ENCODE data around the gene FOXL1.

Gene FOXL1

DNA sequence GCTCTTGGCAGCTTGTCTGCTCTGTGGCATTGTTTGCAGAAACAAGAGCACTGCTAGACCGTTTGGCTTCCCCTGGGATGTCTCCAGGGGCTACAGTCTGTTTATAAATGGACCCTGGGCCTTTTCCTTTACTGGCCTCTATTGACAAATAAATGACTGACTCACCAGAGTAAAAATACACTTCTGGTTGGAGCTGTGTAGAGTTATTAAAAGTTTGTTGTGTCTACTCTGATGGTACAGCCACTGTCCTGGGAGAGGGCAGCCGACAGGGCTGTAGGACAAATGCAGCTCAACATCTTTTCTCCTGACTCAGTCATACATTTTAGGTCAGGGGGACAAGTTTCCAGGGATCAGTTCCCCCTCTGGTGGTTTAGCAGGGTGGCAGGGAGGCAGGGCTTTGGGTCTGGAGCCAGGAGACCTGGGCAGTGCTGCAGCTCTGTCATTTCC, 30.0 kb downstream of the FOXL1 start:
- no peak for DNase-seq

DNA sequence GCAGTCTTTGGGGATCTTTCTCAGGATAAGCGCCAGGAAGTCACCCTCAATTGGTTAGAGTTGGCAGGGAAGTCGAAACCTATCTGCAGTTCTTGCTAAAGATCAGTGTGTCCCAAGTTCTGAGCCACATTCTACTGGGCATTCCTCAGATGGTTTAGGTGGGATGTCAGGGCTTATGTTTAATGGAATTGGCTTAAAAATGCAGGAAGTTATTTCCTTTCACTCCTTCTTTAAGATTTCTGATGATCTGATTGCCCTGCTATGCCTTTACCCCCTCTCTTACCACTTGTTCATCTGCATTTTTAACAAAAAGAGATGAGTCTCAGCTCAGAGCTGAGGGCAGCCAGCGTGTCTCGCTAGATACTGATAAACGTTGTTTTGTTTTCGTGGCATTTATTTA, 30.8 kb downstream of the FOXL1 start:
- DNase-seq, result no peak

DNA sequence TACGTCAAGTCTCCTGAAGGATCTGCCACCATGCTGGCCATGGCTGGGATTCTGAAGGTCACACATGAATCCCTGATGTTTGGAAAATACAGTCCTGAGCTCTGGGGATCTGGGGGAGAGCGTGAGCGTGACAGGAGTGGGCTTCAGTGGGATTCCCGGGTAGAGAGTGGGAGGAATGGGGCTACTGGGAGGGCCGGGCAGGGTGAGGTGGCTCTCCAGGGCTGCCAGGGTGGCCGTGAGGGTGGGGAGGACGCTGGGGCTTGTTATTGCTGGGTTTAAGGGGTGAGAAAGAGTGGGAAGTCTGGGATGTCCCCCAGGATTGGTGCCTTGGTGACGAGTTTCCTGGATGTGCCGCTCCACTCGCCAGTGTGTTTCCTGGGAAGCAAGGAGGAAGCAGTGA, 31.3 kb downstream of the FOXL1 start:
- no peak for DNase-seq

DNA sequence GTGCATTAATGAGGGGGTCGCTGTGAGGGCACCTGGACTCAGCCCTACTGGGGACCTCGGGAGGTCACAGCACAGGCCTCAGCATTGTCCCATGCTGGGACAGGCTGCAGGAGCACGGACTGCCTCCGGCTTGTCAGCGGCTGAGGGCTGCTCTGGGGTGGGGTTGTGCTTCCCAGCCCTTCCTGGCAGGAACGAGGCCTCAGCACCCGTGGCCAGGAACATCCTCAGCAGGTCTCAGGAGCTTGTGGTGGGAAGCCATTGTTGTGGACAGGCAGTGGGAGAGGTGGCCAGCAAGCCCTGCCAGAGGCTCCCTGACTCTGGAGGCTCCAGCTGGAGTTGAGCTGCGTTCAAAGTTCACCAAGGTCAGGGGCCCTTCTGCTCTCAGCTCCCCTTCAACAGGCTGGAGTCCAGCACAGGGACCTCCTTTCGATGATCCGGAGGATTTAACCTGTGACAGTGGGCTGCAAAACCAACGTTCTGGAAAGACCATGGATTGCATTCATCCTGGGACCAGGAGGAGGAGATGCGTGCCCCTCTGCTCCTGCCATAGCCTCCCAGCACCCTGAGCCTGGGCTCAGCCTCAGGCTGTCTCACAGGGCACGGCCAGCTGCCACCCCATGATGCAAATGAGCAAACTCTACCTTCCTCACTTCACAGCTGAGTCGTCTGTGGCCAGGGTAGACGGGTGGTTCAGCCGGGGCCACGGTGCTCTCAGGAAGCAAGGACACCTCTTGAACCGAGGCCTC, 32.6 kb downstream of the FOXL1 start:
- DNase-seq, result no peak

DNA sequence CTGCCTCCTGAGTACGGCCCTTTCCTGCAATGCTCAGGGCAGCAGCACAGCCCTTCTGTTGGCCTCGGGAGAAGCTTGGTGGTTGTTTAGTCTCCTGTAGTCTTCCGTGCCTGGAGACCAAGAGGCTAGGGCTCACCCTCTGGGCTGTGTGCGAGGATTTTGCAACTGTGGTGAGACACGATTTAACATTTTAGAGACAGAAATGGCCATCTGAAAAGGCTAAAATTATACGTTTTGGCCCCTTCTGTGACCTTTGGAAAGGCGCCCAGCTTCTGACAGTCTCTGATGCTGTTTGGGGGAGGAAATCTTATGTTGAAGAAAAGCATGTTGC, 33.1 kb downstream of the FOXL1 start:
- no peak for DNase-seq

DNA sequence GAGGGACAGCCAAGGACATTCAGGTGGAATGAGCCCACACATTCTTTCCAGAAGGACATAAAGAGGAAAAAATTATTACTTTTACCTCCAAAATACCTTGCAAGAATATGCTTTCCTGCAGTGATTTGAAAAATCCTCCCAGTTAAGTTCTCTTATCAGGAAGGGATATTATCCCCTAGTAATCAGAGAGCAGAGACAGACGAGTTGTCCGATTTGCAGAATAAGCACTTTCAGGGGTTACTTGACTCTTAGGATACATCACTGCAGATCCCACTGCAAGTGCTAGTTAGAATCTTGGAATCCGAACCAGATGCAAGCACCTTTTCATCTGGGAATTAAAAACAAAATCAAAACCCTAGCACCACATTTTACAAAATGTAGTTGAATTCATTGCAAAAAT, 33.6 kb downstream of the FOXL1 start:
- DNase-seq, result no peak

DNA sequence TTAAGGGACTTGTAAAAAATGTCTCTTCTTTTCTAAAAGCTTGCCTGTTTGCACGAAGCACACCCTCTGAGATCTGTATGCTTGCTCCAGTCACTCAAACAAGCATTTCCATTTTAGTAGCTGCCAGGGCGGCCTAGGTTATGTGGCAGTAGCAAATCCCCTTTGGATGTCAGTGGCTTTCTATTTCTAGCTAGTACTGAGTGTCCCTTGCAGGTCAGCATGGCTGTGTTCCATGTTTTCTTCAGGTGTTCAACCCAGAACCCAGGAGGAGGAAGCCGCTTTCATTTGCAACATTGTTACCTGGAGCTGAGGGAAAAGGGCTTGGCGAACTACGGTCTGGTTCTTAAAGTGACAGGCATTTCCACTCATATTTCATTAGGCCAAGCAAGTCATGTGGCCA, 36.4 kb downstream of the FOXL1 start:
- DNase-seq, result no peak

DNA sequence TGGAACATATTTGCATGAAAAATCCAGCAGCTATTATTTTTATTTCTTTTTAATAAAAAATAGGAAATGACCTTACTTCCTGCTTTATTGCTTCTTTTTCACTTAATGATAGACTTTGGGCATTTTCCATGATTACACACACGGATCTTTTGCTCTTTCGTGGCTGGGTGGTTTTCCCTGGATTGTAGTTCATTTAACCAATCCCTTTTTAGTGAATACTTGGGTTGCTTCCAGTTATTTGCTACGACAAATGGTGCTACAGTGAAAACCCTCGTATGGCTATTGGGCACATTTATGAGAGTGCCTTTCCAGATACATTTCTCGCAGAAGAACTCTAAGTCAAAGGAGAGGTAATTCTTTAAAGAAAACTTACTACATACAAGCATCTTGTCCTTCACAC, 38.6 kb downstream of the FOXL1 start:
- no peak for DNase-seq

DNA sequence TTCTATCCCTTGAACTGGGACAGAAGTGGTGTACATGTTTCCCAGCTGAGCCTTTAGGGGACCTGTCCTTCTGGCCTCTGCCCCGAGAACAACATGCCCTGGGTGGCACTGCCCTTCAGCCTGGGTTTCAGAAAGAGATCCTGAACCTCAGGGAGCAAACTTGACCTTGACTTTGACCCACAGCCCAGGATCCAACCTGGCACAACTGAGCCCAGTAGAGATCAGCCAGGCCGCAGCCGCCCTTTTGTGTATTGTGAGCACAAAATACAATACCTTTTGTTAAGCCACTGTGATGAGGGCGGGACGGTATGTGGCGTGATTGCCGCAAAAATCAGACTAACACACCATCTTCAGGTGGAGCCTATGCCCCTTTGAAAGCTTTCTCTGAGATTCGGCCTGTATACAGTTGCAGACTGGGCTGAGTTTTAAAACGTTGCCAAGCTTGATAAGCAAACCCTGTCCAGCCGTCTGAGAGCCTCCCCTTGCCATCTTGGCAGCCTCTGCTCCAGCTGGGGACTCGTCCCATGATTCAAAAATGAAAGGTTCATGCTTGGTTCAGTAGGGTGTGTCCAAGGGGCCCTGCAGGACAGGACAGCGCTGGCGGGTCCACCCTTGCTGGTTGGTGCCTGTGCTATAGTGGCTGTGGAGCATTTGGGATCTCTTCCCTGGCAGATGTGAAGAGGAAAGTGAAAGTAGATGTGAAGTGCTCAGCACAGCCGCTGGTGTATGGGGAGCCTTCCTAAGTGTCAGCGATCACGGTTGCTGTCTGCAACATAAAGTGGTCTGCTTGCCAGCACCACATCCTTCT, 40.3 kb downstream of the FOXL1 start:
- no peak for DNase-seq

DNA sequence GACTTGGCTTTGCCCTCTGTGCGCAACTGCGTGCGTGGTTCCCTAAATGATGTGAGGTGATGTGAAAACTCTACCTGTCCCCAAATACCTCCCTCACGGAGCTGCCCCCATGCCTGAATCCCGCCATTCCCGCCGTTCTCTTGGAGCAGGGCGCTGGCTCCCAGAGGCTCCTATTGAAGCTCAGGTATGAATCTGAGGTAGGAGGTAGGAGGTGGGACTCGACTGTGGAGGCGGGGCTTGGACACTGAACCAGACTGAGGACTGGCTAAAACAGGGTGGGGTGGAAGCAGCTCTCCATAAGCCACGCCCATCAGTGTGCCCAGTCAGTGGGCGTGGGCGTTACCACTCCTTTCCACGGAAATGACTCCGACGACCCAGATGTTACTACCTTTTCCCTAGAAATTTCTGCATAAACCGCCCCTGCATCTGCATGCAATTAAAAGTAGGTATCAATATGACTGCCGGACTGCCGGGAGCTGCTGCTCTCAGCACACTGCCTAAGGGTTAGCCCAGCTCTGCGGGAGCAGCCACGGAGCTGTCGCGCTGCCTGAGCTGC, 41.0 kb downstream of the FOXL1 start:
- no peak for DNase-seq

DNA sequence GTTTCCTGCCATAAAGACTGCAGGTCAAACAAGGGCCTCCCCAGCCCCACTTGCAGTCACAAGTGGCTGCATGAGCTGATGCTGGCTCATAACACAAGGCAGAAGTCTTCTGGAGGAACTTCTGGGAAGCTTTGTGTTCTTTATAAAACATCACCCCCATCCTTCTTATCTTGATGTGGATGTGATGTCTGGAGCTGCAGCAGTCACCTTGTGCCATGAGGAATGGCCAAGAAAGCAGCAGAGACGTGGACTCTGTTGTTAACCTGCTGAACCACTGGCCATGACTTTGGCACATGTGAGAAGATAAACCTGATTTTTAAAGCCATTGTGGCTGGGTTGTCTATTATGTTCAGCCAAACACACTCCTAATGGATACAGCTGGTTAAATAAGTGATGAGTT, 41.8 kb downstream of the FOXL1 start:
- DNase-seq, result no peak

DNA sequence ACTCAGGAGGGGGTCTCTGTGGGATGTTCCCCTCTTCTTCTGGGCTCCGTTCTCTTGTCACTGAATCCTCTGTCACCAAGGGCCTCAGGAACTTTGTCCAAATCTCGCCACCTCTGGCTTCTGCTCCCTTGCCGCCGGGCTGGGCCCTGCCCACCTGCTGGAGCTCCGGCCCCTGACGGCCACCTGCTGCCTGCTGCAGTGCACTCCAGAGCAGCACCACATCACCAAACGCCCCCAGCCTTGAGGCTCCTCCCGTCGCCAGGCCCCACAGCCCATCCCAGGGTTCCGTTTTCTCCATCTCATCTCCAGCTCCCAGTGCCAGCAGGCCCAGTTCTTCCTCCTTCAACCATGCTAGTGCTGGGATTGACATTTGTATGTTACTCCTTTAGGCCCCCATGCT, 43.6 kb downstream of the FOXL1 start:
- no peak for DNase-seq

DNA sequence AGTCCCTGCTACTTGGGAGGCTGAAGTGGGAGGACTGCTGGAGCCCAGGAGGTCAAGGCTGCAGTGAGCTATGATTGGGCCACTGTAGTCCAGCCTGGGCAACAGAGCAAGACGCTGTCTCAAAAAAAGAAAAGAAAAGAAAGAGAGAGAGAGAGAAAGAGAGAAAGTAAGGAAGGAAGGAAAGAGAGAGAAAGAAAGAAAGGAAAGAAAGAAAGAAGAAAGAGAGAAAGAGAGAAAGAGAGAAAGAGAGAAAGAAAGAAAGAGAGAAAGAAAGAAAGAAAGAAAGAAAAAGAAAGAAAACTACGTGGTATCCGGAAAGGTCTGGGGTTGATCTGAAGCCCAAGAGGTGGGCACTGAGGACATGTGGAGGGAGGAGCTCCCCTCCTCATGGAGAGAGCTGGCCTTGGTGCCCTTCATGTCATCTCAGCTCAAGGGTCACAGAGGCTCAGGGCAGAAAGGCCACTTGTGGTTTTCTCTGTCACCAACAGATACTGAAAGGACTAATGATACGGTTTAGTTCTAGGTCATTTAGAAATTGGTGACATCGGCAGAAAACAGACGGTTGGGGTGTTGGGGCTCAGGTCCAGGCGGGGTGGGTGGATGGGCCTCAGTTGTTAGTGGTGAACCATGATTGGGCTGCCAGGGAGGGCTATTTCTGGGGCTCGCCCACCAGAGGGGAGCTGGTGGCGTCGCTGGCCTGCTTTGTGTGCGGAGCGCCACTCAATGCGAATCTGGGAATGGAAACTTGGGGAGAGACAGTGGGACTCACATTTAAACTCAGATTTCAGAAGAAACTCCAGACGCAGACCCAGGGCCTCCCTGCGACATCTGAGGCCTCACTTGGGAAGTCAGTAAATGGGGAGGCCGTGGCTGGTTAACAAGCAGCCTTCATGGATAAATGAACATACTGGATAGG, 44.6 kb downstream of the FOXL1 start:
- no peak for DNase-seq

DNA sequence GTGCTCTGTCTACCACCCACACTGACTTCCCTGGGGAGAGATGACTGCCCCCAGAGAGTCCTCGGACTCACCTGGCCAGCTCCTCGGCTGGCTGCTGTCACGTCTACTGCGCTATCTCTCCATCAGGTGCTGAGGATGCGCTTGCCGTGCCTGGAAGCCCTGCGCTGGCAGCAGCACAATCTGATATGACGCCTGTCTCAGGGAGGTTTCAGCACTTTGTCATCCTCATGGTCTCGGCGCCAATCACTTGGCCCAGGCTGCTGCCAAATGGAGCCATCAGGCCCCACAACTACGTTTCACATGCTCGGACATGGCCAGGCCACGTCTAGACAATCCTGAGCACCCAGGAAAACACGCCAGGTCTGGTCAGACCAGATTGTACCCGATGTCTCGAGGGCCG, 46.7 kb downstream of the FOXL1 start:
- DNase-seq, result no peak

DNA sequence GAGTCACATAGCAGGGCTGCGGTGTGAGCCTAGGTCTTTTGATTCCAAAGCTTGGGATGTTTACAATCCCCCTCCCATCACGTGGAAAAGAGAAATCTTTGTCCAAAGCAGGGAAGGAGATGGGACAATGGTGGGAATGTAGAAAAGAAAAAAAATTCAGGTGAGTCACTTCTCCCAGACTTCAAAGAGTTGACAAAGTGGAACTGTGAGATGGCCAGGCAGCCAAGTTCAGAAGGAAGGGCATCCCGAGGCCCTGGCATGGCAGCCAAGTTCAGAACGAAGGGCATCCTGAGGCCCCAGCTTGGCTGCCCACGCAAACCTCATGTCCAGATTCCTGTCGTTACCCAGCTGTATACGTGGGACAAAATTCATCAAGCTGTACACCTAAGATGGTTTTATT, 47.5 kb downstream of the FOXL1 start:
- DNase-seq, result no peak

DNA sequence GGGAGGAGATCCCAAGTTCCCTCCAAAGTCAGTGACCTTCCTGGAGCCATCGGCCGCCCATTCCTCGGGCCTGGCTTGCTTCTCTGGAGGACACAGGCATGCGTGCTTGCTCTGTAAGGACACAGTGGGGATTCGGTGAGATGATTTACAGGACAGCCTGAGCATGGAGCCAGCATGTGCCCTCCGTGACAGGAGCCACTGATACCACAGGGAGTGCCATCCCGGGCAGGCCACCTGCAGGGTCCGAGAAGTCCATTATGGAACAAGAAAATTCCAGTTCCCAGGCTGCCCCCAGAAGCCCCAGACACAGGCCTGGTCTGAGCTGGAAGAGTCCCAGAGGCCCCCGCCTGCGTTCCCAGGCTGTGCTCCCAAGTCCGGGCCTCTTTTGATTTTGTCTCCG, 47.9 kb downstream of the FOXL1 start:
- no peak for DNase-seq

DNA sequence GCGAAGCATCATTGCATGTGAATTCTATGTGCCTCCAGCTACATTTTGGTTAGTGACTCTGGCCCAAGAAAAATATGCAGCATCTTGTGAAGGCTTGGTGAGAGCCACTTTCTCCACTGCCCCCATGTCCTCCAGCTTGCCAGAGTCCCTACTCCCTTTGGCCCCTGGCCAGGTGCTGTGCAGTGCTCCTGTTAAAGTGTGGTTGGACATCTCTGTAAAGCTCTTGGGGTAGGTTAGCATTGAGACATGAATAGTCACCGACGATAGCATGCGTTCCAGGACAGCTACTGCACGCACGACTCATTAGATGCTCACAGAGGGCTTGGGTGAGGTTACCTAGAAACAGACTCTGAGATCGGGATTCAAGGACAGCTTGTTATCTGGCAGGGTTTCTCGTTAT, 48.6 kb downstream of the FOXL1 start:
- DNase-seq, result no peak

DNA sequence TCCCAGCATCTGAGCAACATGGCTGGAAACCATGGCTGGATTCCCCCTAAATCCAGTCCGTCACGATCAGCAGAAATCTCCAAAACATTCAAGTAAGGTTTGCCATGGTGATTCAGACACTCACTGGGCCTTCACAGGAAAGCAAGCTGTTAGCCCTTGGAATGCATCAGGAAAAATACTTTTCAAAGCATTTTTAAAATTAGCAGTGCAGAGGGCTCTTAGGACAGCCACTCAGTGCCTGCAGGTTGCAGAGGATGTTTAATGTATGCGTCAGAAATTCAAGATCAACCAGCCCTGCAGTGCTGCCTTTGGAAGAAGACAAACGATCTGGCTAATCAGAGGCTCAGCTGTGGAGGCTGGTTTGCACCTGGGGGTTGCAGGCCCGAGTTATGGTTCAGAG, 50.3 kb downstream of the FOXL1 start:
- DNase-seq, result no peak

DNA sequence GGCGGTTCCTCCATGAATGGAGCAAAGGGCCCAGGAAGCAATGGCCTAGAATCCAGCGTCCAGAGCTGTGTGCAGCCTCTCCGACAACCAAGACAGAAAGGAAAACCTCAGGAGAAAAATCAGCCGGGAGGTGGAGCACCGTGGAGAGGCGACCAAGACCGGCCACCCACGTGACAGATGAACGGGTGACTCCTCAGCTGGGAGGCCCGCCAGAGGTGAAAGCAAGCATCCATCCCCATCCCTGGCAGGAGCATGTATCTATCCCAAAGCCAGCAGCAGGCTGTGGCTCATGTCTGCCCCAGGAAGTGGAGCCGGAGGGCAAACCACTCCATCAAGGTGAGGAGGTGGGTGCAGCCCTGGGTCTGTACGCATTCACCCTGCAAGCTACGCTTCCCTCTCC, 52.1 kb downstream of the FOXL1 start:
- DNase-seq, result no peak

DNA sequence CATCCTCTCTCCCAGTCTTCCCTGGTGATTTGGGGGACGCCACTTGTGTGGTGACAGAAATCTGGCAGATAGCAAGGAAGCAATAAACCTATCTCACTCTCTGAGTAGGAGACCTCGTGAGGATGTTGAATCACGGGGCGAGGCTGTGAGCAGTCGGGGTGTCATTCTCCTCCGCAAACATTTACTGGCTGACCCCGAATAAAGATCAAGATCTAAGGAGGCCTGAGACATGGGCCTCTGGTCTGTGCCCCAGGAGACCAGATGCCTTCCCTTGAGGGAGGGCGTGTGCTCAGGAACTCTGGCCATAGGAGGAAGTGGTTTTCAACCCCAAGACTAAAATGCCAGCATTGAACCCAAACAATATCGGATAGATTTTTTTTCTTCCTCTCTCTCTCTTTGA, 53.1 kb downstream of the FOXL1 start:
- no peak for DNase-seq
